ENCODE measurements around the gene SNED1.

SNED1 gene

DNA sequence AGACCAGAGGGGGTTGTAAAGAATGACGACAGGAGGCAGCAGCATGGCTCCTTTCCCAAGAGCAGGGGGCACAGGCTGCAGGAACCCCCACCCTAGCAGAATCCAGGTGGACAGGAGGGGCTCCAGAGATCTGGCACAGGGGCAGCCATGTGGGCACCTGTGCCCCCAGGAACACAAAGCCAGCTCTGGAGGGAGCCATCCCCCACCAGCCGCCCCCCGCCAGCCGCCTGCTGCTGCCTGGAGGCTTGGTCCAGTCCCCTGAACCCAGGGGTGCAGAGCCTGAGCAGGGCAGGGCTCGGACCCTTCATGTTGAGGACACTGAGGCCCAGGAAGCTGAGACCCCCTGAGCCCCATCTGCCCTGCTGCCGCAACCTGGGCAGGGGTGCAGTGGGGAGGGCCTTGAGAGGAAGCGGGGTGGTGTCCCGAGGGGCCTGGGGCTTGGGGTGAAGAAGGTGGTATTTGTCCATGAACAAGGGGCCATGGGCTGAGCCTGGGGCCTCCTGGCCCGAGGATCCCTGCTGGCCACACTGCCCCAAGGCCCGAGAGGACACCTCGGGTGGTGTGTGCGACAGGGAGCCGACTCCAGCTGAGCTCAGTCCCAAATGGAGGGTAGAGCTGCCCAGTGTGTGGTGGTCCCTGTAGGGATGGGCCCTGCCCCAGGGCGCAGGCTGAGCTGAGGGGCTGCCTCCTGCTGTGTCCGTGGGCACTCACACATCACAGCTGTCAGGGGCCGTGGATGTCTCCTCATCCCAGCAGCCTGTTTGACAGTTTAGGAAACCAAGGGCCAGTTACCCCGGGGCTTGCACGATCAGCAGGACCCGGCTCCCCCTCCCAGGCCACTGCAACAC lies 39.8 kb upstream of the SNED1 start:
- Histone ChIP-seq H2AFZ (ENCODE audit: low read depth) (no peak overlapping the region), H3K4me3 (IDR thresholded peaks at IDR 0.05; ENCODE audit: insufficient read depth, low read depth, low read length) (no peak overlapping the region), H3K4me2 (no peak overlapping the region), H3K4me1 (ENCODE audit: low read depth, poor library complexity, severe bottlenecking) (no peaks in the 10 kb centered on the region), H3K79me2 (ENCODE audit: insufficient read depth, low read depth) (no peaks in the 10 kb centered on the region), H3K27ac (no peak overlapping the region), H3K9ac (no peak overlapping the region), H3K27me3 (ENCODE audit: insufficient read depth, low read depth) (peaks cover 19% of the 10 kb centered on the region; the same call in 1 of the 2 replicates), H4K20me1 (ENCODE audit: insufficient read depth) (no peaks in the 10 kb centered on the region), H3K36me3 (ENCODE audit: insufficient read depth) (no peaks in the 10 kb centered on the region)
- TF ChIP-seq, protein P1, sequence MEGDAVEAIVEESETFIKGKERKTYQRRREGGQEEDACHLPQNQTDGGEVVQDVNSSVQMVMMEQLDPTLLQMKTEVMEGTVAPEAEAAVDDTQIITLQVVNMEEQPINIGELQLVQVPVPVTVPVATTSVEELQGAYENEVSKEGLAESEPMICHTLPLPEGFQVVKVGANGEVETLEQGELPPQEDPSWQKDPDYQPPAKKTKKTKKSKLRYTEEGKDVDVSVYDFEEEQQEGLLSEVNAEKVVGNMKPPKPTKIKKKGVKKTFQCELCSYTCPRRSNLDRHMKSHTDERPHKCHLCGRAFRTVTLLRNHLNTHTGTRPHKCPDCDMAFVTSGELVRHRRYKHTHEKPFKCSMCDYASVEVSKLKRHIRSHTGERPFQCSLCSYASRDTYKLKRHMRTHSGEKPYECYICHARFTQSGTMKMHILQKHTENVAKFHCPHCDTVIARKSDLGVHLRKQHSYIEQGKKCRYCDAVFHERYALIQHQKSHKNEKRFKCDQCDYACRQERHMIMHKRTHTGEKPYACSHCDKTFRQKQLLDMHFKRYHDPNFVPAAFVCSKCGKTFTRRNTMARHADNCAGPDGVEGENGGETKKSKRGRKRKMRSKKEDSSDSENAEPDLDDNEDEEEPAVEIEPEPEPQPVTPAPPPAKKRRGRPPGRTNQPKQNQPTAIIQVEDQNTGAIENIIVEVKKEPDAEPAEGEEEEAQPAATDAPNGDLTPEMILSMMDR (conservative IDR thresholded peaks at IDR 0.05; ENCODE audit: low read depth, low read length): no peak

DNA sequence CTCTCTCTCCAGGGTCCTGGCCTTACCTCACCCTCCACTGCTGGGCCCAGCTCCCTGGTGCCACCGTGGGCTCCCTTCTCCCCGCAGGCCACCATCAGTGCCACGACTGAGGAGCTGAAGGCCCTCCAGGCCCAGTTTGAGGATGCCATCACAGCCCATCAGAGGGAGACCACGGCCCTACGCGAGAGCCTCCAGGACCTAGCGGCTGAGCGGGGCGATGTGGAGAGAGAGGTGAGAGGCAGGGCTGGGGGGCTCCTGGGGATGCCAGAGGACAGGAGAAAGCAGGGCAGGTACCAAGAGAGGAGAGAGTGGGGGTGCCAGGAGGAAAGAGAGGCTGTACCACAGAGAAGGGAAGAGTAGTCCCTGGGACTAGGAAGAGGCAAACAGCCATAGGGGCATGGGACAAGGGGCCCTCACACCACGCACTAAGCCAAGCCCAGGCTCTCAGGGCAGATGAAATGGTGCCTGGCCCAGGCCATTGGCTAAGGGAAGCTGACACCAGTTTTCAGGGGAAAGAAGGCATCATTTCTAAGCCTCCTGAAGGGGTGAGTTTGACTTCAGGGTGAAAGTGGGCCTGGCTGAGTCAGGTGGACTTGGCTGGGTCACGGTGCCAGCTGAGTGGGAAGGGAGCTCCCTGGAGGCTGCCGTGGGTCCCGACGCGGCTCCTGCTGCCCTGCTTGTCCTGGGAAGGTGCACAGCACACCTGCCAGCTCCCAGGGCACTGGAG lies 39.0 kb upstream of the SNED1 start:
- Histone ChIP-seq H4K20me1 (ENCODE audit: insufficient read depth) (no peaks in the 10 kb centered on the region), H3K27ac (no peak overlapping the region), H3K4me3 (IDR thresholded peaks at IDR 0.05; ENCODE audit: insufficient read depth, low read depth, low read length) (no peak overlapping the region), H3K36me3 (ENCODE audit: insufficient read depth) (no peaks in the 10 kb centered on the region), H3K79me2 (ENCODE audit: insufficient read depth, low read depth) (no peaks in the 10 kb centered on the region), H3K4me2 (no peak overlapping the region), H3K9ac (no peak overlapping the region), H3K27me3 (ENCODE audit: insufficient read depth, low read depth) (peaks cover 16% of the 10 kb centered on the region; the same call in 1 of the 2 replicates), H3K4me1 (ENCODE audit: low read depth, poor library complexity, severe bottlenecking) (no peaks in the 10 kb centered on the region), H2AFZ (ENCODE audit: low read depth) (no peak overlapping the region)
- TF ChIP-seq, protein P1 (conservative IDR thresholded peaks at IDR 0.05; ENCODE audit: low read depth, low read length): no peak

DNA sequence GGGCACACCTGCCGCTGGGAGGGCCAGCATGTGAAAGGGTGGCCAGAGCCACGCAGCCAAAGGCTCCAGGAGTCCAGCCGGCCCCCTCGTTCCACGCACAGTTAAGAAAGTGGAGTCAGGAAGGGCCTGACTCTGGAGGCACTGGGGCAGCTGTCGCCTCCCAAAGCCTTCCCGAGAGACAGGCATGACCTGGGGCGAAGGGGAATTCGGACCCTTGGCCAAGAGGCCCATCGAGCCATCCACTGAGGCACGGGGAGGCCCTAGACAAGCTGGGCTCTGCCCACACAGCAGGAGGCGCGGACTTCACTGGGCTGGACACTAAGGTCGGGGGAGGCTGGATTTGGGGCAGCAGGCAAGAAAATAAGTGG lies 38.5 kb upstream of the SNED1 start:
- Histone ChIP-seq H3K4me2 (no peak overlapping the region), H3K9ac (no peak overlapping the region), H4K20me1 (ENCODE audit: insufficient read depth) (no peaks in the 10 kb centered on the region), H2AFZ (ENCODE audit: low read depth) (no peak overlapping the region), H3K27ac (no peak overlapping the region), H3K79me2 (ENCODE audit: insufficient read depth, low read depth) (no peaks in the 10 kb centered on the region), H3K4me1 (ENCODE audit: low read depth, poor library complexity, severe bottlenecking) (no peaks in the 10 kb centered on the region), H3K36me3 (ENCODE audit: insufficient read depth) (no peaks in the 10 kb centered on the region), H3K4me3 (IDR thresholded peaks at IDR 0.05; ENCODE audit: insufficient read depth, low read depth, low read length) (no peak overlapping the region), H3K27me3 (ENCODE audit: insufficient read depth, low read depth) (peaks cover 14% of the 10 kb centered on the region; the same call in 1 of the 2 replicates)
- TF ChIP-seq, protein P1 (conservative IDR thresholded peaks at IDR 0.05; ENCODE audit: low read depth, low read length): no peak

DNA sequence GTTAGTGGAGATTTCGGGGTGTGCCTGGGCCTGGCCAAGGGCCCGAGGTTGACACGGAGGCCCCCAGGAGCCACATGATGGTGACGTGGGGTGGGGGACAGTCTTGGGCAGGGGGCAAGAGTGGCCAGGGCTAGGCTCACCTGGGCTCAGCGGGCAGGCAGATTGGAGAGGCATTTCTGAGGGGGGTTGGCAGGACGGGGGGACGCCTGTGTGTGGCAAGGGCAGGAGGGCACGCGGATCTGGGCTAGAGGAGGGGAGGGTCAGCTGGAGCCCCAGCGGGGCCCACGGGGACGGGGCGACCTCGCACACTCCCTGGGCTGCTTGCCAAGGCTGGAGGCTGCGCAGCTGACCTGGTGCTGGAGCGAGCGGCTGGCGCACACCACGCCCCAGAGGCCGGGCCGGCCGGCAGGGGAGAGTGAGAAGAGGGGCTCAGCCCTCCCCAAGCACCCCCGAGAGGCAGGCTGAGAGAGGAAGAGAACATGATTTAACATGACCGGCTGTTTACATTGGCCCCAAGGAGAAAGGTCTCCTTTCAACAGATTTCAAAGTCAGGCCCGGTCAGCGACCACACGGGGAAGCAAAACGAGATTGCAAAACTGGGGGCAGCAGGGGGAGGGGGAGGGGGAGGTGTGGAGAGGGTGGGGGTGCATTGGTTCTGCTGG lies 38.0 kb upstream of the SNED1 start:
- TF ChIP-seq, protein P1 (conservative IDR thresholded peaks at IDR 0.05; ENCODE audit: low read depth, low read length): no peak
- Histone ChIP-seq H3K36me3 (ENCODE audit: insufficient read depth) (no peaks in the 10 kb centered on the region), H3K9ac (no peak overlapping the region), H3K4me3 (IDR thresholded peaks at IDR 0.05; ENCODE audit: insufficient read depth, low read depth, low read length) (no peak overlapping the region), H2AFZ (ENCODE audit: low read depth) (no peak overlapping the region), H3K4me1 (ENCODE audit: low read depth, poor library complexity, severe bottlenecking) (no peaks in the 10 kb centered on the region), H3K79me2 (ENCODE audit: insufficient read depth, low read depth) (no peaks in the 10 kb centered on the region), H4K20me1 (ENCODE audit: insufficient read depth) (no peaks in the 10 kb centered on the region), H3K27me3 (ENCODE audit: insufficient read depth, low read depth) (peaks cover 11% of the 10 kb centered on the region; the same call in 1 of the 2 replicates), H3K27ac (no peak overlapping the region), H3K4me2 (no peak overlapping the region)
